GM06990 (cell line): ENCODE results near the gene NDUFS4.
"Not testable (repeated sequence)": the region's sequence is repeated elsewhere in the genome, so short reads cannot be mapped to it uniquely, and the experiment has no call there.

ENCODE experiments used
- DNase-seq: peaks from one replicate; pipeline ENCODE4 v3.0.0-alpha.2; 2011; ENCODE audit not compliant: insufficient read length; ENCODE audit errors: extremely low read depth
- H3K27me3 ChIP-seq: replicated peaks from 2 replicates; pipeline ENCODE4 v1.6.0; 2011; ENCODE audit warnings: low read length; ENCODE audit not compliant: control insufficient read depth, insufficient read depth
- H3K36me3 ChIP-seq: 2 replicates; pipeline ENCODE4 v1.5.1; 2011; ENCODE audit warnings: low read length; ENCODE audit not compliant: control insufficient read depth, insufficient read depth
- H3K4me3 ChIP-seq: replicated peaks from 2 replicates; pipeline ENCODE4 v1.5.1; 2011; ENCODE audit warnings: low read depth, mild to moderate bottlenecking, control low read depth, low read length
- CTCF ChIP-seq: IDR thresholded peaks from 2 replicates; pipeline ENCODE4 v1.5.1; 2011; ENCODE audit warnings: low read length, control low read depth, mild to moderate bottlenecking, inconsistent platforms; ENCODE audit not compliant: insufficient read depth, poor library complexity, severe bottlenecking

Gene NDUFS4

DNA sequence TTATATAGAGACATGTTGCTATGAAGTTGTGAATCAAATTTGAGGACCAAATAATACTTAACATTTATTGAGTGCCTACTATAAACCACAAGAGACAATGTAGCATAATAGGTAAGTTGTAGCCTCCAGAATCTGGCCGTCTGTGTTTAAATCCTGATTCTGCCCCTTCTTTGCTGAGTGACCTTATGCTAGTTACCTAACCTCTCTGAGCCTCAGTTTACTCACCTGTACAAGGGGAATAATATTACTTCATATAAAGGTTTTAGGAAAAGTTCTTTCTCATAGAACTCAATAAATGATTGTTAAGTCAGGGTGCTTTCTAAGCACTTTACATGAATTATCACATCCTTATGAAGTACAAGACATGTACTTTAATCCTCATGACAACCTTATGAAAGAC lies 120.6 kb downstream of the NDUFS4 start:
- no peaks in the 10 kb centered on the region for H3K27me3 ChIP-seq
- H3K4me3 ChIP-seq = no peak overlapping the region
- no peak for TF ChIP-seq CTCF
- no peak for DNase-seq
- no peaks in the 10 kb centered on the region for H3K36me3 ChIP-seq

DNA sequence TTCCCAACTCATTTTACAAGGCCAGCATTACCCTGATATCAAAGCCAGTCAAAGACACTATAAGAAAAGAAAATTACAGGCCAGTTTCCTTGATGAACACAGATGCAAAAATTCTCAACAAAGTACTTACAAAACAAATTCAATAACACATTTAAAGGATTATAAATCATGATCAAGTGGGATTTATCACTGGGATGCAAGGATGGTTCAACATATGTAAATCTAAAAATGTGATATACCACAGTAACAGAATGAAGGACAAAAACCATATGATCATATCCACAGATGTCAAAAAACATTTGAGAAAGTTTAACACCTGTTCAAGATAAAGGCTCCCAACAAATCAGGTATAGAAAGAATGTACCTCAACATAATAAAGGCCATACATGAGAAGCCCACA lies 130.6 kb downstream of the NDUFS4 start:
- H3K27me3 ChIP-seq = no peaks in the 10 kb centered on the region
- DNase-seq = no peak
- no peak for TF ChIP-seq CTCF
- H3K4me3 ChIP-seq = no peak overlapping the region
- H3K36me3 ChIP-seq = no peaks in the 10 kb centered on the region

DNA sequence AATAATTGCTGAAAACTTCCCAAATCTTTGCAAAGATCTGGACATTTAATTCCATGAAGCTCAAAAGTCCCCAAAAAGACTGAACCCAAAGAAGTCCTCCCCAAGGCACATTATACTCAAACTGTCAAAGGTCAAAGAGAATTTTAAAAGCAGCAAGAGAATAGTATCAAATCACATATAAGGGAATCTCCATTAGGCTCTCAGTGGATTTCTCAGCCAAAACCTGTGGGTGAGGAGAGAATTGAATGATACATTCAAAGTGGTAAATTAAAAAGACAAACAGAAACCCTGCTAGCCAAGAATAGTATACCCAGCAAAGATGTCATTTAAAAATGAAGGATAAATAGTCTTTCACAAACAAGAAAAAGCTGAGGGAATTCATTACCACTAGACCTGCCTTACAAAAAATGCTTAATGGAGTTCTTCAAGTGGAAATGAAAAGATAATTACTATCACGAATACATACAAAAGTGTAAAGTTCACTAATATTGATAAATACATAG lies 134.1 kb downstream of the NDUFS4 start:
- no peak for DNase-seq
- Histone ChIP-seq H3K36me3 (no peaks in the 10 kb centered on the region), H3K27me3 (no peaks in the 10 kb centered on the region), H3K4me3 (no peak overlapping the region)
- TF ChIP-seq CTCF = no peak

DNA sequence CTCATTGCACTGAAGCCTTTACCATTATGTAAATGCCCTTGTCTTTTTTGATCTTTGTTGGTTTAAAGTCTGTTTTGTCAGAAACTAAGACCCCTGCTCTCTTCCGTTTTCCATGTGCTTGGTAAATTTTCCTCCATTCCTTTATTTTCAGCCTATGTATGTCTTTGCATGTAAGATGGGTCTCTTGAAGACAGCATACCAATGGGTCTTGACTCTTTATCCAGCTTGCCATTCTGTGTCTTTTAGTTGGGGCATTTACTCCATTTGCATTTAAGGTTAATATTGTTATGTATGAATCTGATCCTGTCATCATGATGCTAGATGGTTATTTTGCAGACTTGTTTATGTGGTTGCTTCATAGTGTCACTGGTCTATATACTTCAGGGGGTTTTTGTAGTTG lies 150.0 kb downstream of the NDUFS4 start:
- not testable (repeated sequence) for DNase-seq, H3K36me3 ChIP-seq, H3K27me3 ChIP-seq, H3K4me3 ChIP-seq

DNA sequence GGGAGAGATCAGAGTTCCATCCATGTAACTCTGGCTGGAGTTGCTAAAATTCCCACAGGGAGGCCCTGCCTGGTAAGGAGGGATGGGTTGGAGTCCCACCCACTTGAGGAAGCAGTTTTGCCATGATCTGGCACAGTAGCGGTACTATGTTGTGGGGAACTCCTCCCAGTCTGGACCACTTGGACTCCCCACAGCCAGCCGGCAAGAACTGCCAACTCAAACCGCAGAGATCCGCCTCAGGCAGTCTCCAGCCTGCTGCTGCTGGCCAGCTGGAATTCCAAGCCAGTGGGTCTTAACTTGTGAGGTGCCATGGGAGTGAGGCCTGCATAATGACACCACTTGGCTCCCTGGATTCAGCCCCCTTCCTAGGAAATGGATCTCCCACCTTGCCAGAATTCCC lies 151.9 kb downstream of the NDUFS4 start:
- H3K27me3 ChIP-seq = no peaks in the 10 kb centered on the region
- H3K36me3 ChIP-seq = no peaks in the 10 kb centered on the region
- no peak for DNase-seq
- no peak overlapping the region for H3K4me3 ChIP-seq
- no peak for TF ChIP-seq CTCF

- no peak for DNase-seq
- Histone ChIP-seq H3K36me3 (no peaks in the 10 kb centered on the region), H3K4me3 (no peak overlapping the region), H3K27me3 (no peaks in the 10 kb centered on the region)
- no peak for TF ChIP-seq CTCF
Observed at GRCh38 chr5:53713978-53714666, 153.7 kb downstream of the NDUFS4 start.
